Activated naive CD4-positive, alpha-beta T cell treated with anti-CD3 and anti-CD28 coated beads for 36 hours (primary cell): ENCODE measurements around the gene TCEA2. TPM values are rescaled to one million over a fixed set of nuclear protein-coding genes. Genes with fewer than 3 reads are reported as not detected.
A peak's percentile ranks its signal among the peaks of the same experiment; 100 is the strongest.

Experiments used
- CTCF ChIA-PET: fragments of 350-600 bp; sonication (Branson Sonifier 250); formaldehyde crosslinking; loops from one replicate; lab custom pipeline; 2021; ENCODE audit warnings: antibody characterized with exemption; lab: Charles Lee
- DNase-seq: peaks from one replicate; pipeline ENCODE4 v3.0.0-alpha.2; 2020
- H3K27ac Mint-ChIP-seq: one replicate; pipeline ENCODE4 v1.8.0; 2021; ENCODE audit warnings: mild to moderate bottlenecking, mixed read lengths
- H3K27me3 Mint-ChIP-seq: one replicate; pipeline ENCODE4 v1.8.0; 2021; ENCODE audit warnings: low read depth, mixed read lengths
- H3K36me3 Mint-ChIP-seq: one replicate; pipeline ENCODE4 v1.8.0; 2021; ENCODE audit warnings: low read depth, mixed read lengths
- H3K4me1 Mint-ChIP-seq: one replicate; pipeline ENCODE4 v1.8.0; 2021; ENCODE audit warnings: low read depth, mixed read lengths
- H3K4me3 Mint-ChIP-seq: one replicate; pipeline ENCODE4 v1.8.0; 2021; ENCODE audit warnings: mild to moderate bottlenecking, moderate library complexity, mixed read lengths
- H3K9me3 Mint-ChIP-seq: one replicate; pipeline ENCODE4 v1.8.0; 2021; ENCODE audit warnings: mixed read lengths
- intact Hi-C: fragments of 100-400 bp; cut with micrococcal nuclease; formaldehyde crosslinking; loops from one replicate; pipeline ENCODE4 v1.15.1; 2023
- total RNA-seq, 2 experiments: library from RNA; stranded (reverse); gene quantifications; one replicate each; pipeline ENCODE4 v1.2.3, GENCODE V29; 2021

TCEA2 gene
- total RNA-seq, 2 experiments from 2014 or later = 16.7 to 18.2 TPM

DNA sequence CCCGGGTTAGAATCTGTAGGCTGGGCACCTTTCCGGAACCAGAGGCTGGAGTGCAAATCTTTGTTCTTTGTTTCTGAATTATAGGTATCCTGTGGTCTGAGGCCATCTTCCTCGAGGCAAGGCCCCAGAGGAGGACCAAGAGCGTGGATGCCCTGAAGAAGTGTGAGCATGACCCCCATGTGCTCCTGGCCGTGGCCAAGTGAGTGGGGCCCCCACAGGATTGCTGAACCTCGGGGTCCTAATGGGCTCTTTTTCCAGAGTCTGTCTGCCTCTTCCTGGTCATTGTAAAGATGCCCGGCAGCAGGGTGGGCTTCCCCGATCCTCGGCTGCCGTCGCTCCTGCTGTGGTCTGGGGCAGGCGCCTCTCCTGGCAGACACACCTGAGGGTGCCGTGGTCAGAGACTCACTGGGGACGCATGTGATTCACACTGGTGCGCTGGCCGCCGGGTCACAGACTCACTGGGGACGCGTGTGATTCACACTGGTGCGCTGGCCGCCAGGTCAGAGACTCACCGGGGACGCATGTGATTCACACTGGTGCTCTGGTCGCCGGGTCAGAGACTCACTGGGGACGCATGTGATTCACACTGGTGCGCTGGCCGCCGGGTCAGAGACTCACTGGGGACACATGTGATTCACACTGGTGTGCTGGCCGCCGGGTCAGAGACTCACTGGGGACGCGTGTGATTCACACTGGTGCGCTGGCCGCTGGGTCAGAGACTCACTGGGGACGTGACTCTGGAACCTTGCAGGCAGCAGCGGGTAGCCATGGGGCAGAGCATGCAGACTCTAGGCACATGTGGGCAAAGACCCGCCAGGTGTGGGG lies 33.5 kb upstream of the TCEA2 start:
- intact Hi-C loops = no loop called here
- Mint-ChIP-seq H3K27me3 (no peaks in the 10 kb centered on the region), H3K4me1 (peaks cover 7% of the 10 kb centered on the region), H3K9me3 (no peaks in the 10 kb centered on the region), H3K36me3 (peaks cover 21% of the 10 kb centered on the region), H3K27ac (no peak overlapping the region), H3K4me3 (no peak overlapping the region)
- DNase-seq = no peak
- CTCF ChIA-PET = no interaction called here

DNA sequence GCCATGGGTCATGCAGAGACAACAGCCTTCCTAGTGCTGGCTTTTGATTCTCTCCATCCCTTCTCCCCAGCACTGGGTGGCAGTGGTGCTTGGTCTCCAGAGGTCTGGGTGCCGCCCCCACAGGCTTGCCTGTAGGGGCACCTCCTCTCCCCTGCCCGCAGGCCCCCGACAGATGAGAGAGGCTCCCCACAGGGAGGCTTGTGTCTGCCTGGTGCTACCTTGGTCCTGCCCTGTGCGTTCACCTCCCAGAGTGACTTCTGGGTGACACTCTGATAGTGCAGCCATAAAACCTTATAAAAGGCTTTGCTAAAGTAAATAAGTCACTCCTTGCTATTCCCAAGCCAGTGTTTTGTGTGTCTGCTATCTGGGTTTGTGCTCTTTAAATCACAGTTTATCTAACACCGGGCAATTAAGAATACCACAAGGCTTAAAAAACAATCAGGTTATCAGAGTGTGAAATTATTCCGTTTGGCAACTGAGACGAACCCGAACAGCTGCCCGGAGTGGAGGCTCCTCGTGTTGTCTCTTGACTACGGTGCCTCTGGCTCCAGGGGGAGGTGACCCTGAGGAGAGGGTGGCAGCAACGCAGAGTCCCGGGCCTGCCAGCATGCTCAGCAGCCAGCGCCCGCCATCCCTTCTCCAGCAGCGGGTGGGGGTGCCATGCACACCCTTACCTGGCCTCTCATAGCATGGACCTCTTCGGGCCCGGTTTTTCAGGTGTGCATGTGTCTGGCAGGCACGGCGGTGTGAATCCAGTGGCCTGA lies 32.4 kb upstream of the TCEA2 start:
- peaks cover 18% of the 10 kb centered on the region for H3K36me3 Mint-ChIP-seq
- DNase-seq = no peak
- peaks cover 16% of the 10 kb centered on the region for H3K4me1 Mint-ChIP-seq
- intact Hi-C loops = no loop called here
- no peak overlapping the region for H3K27ac Mint-ChIP-seq
- H3K9me3 Mint-ChIP-seq = no peaks in the 10 kb centered on the region
- H3K27me3 Mint-ChIP-seq = no peaks in the 10 kb centered on the region
- no peak overlapping the region for H3K4me3 Mint-ChIP-seq
- CTCF ChIA-PET = no interaction called here

DNA sequence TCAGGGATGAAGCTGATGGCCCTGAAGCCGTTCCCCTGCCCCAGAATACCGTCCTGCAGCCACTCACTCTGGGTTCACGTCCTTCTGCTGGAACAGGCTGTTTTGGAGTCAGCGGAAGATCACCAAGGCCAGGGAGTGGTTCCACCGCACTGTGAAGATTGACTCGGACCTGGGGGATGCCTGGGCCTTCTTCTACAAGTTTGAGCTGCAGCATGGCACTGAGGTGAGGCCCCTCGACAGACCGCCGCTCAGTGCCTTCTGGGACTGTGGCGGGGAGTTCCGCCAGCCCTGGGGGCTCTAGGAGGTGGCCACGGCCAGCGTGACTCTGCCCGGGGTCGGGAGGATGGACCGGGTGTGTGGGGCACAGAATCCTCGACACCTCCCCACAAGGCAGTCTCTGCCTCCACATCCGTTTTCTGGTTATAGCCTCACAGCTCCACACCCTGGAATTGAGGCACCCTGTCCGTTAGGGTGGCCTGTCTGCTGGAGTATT lies 31.1 kb upstream of the TCEA2 start:
- Mint-ChIP-seq H3K4me3 (no peak overlapping the region), H3K9me3 (no peaks in the 10 kb centered on the region), H3K27me3 (no peaks in the 10 kb centered on the region), H3K36me3 (peaks cover 16% of the 10 kb centered on the region), H3K4me1 (peaks cover 27% of the 10 kb centered on the region), H3K27ac (no peak overlapping the region)
- intact Hi-C loops = no loop called here
- CTCF ChIA-PET = interaction anchor here (0.7 kb wide), 1 partner anchor 615 kb away, joined by 3 read pairs; no protein-coding TSS in a partner anchor
- DNase-seq = no peak

DNA sequence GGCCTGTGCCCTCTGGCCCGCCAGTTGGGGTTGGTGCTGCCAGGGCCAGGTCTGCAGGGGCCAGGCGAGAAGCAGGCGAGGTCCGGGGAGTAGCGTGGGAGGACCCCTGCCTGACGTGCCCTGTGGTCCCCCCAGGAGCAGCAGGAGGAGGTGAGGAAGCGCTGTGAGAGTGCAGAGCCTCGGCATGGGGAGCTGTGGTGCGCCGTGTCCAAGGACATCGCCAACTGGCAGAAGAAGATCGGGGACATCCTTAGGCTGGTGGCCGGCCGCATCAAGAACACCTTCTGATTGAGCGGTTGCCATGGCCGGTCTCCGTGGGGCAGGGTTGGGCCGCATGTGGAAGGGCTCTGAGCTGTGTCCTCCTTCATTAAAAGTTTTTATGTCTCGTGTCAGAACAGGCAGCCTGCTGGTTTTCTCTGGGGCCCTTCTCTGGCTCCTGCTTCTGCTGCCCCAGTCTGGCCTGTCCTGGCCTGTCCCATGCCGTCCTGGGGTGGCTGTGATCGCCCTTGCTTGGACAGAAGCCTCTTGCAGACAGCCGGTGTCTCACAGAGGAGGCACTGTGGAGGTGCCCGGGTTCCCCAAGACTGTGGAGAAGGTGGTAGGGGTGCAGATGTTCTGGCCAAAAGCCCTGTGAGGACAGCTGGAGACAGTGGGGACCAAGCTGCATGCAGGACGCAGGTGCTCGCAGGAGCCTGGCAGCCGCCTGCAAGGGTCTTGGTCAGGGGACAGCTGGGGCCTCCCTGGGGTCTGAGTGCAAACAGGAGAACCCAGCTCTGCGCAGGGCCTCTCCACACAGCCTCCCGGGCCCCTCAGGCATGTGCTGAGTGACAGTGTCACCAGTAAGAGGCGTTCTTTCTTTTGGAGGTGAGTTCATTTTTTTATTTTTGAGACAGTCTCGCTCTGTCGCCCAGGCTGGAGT lies 30.0 kb upstream of the TCEA2 start:
- intact Hi-C loops = no loop called here
- Mint-ChIP-seq H3K36me3 (peaks cover 10% of the 10 kb centered on the region), H3K4me3 (no peak overlapping the region), H3K4me1 (peaks cover 33% of the 10 kb centered on the region), H3K9me3 (no peaks in the 10 kb centered on the region), H3K27me3 (peaks cover 2% of the 10 kb centered on the region), H3K27ac (no peak overlapping the region)
- CTCF ChIA-PET = interaction anchor here (0.6 to 1.1 kb wide), 2 partner anchors 10 to 24 kb away, joined by 3 to 4 read pairs; no protein-coding TSS in a partner anchor
- no peak for DNase-seq

DNA sequence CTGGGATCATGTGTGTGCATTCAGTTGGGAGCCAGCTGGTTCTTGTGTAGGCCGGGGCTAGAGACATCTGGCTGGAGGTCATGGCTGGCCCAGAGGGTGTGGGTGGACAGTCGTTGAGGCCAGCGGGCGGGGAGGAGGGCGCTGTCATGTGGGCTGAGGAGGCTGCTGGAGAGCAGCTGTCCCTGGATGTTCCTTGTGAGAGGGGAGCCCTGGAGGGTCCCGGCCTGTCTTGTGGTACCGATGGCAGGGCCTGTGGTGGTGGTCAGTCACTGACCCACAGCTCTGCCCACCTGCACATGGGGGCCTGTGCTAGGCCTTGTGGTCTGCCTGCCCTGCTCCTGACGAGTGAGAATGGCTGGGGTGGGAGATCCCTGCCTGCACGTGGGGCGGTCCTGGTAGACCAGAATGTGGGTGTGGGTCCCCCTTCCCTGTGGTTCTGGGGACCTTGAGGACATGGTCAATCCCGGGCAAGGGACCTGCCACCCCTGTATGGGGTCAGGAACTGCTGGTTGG lies 29.0 kb upstream of the TCEA2 start:
- DNase-seq = no peak
- intact Hi-C loops = no loop called here
- H3K9me3 Mint-ChIP-seq = no peaks in the 10 kb centered on the region
- peaks cover 9% of the 10 kb centered on the region for H3K36me3 Mint-ChIP-seq
- CTCF ChIA-PET = interaction anchor here (1.1 kb wide), 1 partner anchor 23 kb away, joined by 3 read pairs; no protein-coding TSS in a partner anchor
- H3K27ac Mint-ChIP-seq = peak overlapping the region; percentile 46
- H3K4me3 Mint-ChIP-seq = no peak overlapping the region
- peaks cover 34% of the 10 kb centered on the region for H3K4me1 Mint-ChIP-seq
- H3K27me3 Mint-ChIP-seq = peaks cover 2% of the 10 kb centered on the region

DNA sequence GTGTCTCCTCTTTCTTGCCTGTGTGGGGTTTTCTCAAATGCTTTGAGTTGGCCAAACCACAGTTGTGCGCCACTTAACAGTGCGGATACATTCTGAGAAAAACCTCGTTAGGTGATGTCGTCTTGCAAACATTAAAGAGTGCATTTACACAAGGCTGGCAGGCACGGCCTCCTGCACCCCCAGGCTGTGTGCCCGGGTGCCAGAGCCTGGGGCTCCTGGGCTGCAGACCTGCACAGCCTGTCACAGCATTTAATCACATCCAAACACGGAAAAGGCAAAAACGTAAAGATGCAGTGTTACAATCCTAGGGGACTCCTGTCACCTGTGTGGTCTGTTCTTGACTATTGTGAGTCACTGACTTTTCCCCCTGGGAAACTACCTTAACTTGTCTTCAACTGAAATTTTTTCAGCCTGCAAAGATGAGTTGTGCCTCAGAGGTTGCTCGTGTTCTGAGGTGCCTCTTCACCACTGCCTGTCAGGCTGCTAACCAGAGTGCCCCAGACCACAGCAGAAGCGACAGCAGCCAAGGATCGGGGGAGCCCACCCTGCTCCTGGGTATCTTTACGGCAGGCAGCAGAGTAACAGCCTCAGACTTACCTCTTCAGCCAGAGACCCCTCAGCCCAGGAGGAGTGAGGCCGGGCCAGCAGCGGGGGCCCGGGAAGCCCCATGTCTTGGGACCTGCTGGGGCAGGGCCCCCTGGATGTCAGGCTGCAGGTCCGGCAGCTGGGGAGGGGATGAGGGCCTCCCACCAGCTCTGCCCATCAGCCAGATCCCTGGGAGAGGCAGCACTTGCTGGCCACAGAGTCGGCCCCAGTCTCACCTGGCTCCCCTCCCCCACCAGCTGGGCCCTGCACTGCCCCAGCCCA lies 27.7 kb upstream of the TCEA2 start:
- Mint-ChIP-seq H3K9me3 (no peaks in the 10 kb centered on the region), H3K36me3 (peaks cover 4% of the 10 kb centered on the region), H3K4me1 (peaks cover 46% of the 10 kb centered on the region), H3K27me3 (peaks cover 2% of the 10 kb centered on the region), H3K27ac (peak overlapping the region; percentile 88), H3K4me3 (no peak overlapping the region)
- CTCF ChIA-PET = interaction anchor here (0.7 to 1.5 kb wide), 2 partner anchors 19 to 398 kb away, joined by 3 to 4 read pairs; no protein-coding TSS in a partner anchor
- intact Hi-C loops = loop anchor here (5.0 kb wide), 1 partner anchor 128 kb away; no protein-coding TSS in a partner anchor
- DNase-seq = peak; percentile 61

DNA sequence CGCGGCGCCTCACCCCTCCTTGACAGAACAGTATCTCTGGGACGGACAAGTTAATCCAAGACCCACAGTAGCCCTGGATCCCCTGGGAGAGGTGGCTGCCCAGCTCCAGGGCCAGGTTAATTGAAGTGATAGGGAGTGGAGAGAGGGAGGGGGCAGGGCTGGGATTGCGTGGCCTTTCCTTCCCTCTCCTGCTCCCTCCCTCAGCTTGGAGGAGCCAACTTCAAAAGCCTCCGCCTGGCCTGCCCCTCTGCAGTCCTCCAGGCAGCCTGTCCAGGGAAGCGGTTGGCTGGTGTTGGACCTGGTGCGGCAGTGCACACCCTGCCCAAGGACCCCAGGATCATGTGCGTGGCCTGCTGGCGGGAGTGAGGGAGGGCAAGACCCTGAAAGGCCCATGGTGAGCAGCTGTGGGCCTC lies 27.1 kb upstream of the TCEA2 start, which contains the start of gene C20orf204:
C20orf204 (plus strand) TSS at position 250 of the 413 bp plus-strand sequence; CDS start at position 392, 142 bp downstream.
- H3K27ac Mint-ChIP-seq = peak within 1 kb of the TSS; percentile 88
- intact Hi-C loops = loop anchor here (5.0 kb wide), 1 partner anchor 129 kb away; no protein-coding TSS in a partner anchor
- H3K4me1 Mint-ChIP-seq = peaks cover 48% of the 10 kb centered on the region

DNA sequence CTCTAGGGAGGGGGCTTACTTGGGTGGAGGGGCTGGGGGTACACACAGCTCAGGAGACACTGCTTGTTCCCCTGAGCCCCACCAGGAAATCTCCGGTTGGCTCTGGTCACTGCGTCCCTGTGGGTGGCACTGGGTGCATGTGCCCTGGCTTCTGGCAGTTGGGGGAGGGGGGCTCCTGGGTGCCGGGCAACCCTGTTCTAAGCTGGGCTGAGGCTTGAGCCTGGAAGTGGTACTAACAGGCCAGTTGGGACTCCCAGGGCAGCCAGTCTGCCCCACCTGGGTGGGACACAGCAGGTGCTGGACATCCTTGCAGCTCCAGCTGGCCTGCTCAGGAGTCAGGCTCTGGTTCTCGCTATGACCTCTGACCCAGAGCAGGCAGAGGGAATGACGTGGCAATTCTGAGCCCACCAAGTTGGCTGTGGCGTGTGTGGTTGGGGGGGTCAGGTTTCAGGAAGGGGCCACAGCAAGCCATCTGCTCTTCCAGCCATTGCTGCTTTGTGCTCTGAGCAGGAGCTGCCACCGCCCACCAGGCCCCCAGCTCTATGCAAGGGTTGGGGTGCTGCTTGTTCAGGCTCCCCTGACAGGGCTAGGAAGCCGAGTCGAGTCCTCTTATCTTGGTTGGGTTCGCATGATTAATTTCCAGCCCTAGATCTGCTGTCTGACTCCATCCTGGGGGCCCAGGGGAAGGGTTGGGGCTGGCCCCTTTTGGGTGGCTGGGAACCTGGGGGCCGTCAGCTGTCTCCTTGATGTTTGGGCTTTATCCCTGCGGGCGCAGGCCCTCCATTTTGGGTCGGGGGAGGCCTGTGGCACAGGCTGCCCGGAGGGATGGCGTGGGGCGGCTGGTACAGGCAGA lies 26.4 kb upstream of the TCEA2 start:
- Mint-ChIP-seq H3K4me1 (peaks cover 52% of the 10 kb centered on the region), H3K36me3 (peaks cover 2% of the 10 kb centered on the region), H3K27ac (no peak overlapping the region), H3K27me3 (peaks cover 2% of the 10 kb centered on the region), H3K9me3 (no peaks in the 10 kb centered on the region), H3K4me3 (peak overlapping the region; percentile 4)
- CTCF ChIA-PET = interaction anchor here (0.7 to 5.3 kb wide), 6 partner anchors 13 to 399 kb away, joined by 3 to 39 read pairs (median 4); partner anchors contain the start of genes PRPF6 and SAMD10
- DNase-seq = peak; percentile 38
- intact Hi-C loops = loop anchor here (5.0 kb wide), 1 partner anchor 129 kb away; no protein-coding TSS in a partner anchor

More for the DNA sequence above, 27.1 kb upstream of the TCEA2 start, which contains the start of gene C20orf204:
- no peak for DNase-seq
- H3K36me3 Mint-ChIP-seq = peaks cover 2% of the 10 kb centered on the region
- no peaks in the 10 kb centered on the region for H3K9me3 Mint-ChIP-seq
- H3K27me3 Mint-ChIP-seq = peaks cover 2% of the 10 kb centered on the region
- peak within 1 kb of the TSS; percentile 4 for H3K4me3 Mint-ChIP-seq
- CTCF ChIA-PET = interaction anchor here (0.7 to 1.5 kb wide), 3 partner anchors 13 to 398 kb away, joined by 3 to 4 read pairs (median 4); no protein-coding TSS in a partner anchor

DNA sequence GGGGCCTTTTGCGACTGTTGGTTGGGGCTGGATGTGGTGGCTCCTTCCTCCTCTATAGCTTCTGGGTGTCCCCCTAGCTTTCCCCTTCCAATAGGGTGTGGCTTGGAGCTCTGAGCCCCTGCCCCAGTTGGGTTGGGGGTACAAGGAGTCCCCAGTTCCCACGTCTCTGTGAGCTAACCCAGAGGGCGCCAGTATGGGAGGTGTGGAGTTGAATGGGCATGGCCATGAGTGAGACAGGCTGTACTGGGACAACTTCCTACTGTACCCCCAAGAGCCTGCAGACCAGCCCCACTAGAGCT lies 25.9 kb upstream of the TCEA2 start:
- Mint-ChIP-seq H3K27ac (no peak overlapping the region), H3K27me3 (peaks cover 2% of the 10 kb centered on the region), H3K36me3 (peaks cover 2% of the 10 kb centered on the region), H3K4me3 (no peak overlapping the region), H3K4me1 (peaks cover 53% of the 10 kb centered on the region), H3K9me3 (no peaks in the 10 kb centered on the region)
- no peak for DNase-seq
- CTCF ChIA-PET = interaction anchor here (0.7 to 5.3 kb wide), 4 partner anchors 14 to 84 kb away, joined by 3 to 39 read pairs (median 18); partner anchors contain the start of genes PRPF6 and SAMD10
- intact Hi-C loops = loop anchor here (5.0 kb wide), 1 partner anchor 130 kb away; no protein-coding TSS in a partner anchor
